Measurements from ENCODE around the gene MEIS2.

Gene MEIS2

GRCh38 chr15:36867436-36867835, 232.9 kb downstream of the MEIS2 start:
- TF ChIP-seq POLR2A (IDR thresholded peaks at IDR 0.05; ENCODE audit: low read length) (no peak), GATA1 (IDR thresholded peaks at IDR 0.05; ENCODE audit: low read depth, low read length) (no peak)
- DNase-seq, result no peak

- no peak for TF ChIP-seq POLR2A (IDR thresholded peaks at IDR 0.05; ENCODE audit: low read length)
- no peak for TF ChIP-seq GATA1 (IDR thresholded peaks at IDR 0.05; ENCODE audit: low read depth, low read length)
- DNase-seq, result no peak
Measured at GRCh38 chr15:36866896-36867295, 233.5 kb downstream of the MEIS2 start.

GRCh38 chr15:36863570-36863969, 236.8 kb downstream of the MEIS2 start:
- TF ChIP-seq POLR2A (IDR thresholded peaks at IDR 0.05; ENCODE audit: low read length) (no peak), GATA1 (IDR thresholded peaks at IDR 0.05; ENCODE audit: low read depth, low read length) (no peak)
- DNase-seq, result no peak

GRCh38 chr15:36860792-36861191, 239.6 kb downstream of the MEIS2 start:
- no peak for DNase-seq
- TF ChIP-seq GATA1 (IDR thresholded peaks at IDR 0.05; ENCODE audit: low read depth, low read length) (no peak), POLR2A (IDR thresholded peaks at IDR 0.05; ENCODE audit: low read length) (no peak)

GRCh38 chr15:36858423-36858822, 241.9 kb downstream of the MEIS2 start:
- DNase-seq, result no peak

GRCh38 chr15:36856339-36856973, 243.9 kb downstream of the MEIS2 start:
- TF ChIP-seq GATA1 (IDR thresholded peaks at IDR 0.05; ENCODE audit: low read depth, low read length), result no peak
- TF ChIP-seq POLR2A (IDR thresholded peaks at IDR 0.05; ENCODE audit: low read length), result no peak
- no peak for DNase-seq

More at GRCh38 chr15:36858423-36858822, 241.9 kb downstream of the MEIS2 start:
- TF ChIP-seq GATA1 (IDR thresholded peaks at IDR 0.05; ENCODE audit: low read depth, low read length), result no peak
- TF ChIP-seq POLR2A (IDR thresholded peaks at IDR 0.05; ENCODE audit: low read length), result no peak

GRCh38 chr15:36850864-36851263, 249.5 kb downstream of the MEIS2 start:
- DNase-seq, result no peak
- TF ChIP-seq POLR2A (IDR thresholded peaks at IDR 0.05; ENCODE audit: low read length), result no peak
- TF ChIP-seq GATA1 (IDR thresholded peaks at IDR 0.05; ENCODE audit: low read depth, low read length), result no peak

- no peak for DNase-seq
- TF ChIP-seq GATA1 (IDR thresholded peaks at IDR 0.05; ENCODE audit: low read depth, low read length), result no peak
- no peak for TF ChIP-seq POLR2A (IDR thresholded peaks at IDR 0.05; ENCODE audit: low read length)
Measured at GRCh38 chr15:36845270-36845669, 255.1 kb downstream of the MEIS2 start.

GRCh38 chr15:36844534-36844998, 255.8 kb downstream of the MEIS2 start:
- no peak for TF ChIP-seq GATA1 (IDR thresholded peaks at IDR 0.05; ENCODE audit: low read depth, low read length)
- no peak for TF ChIP-seq POLR2A (IDR thresholded peaks at IDR 0.05; ENCODE audit: low read length)

GRCh38 chr15:36843822-36844221, 256.5 kb downstream of the MEIS2 start:
- DNase-seq, result no peak

More at GRCh38 chr15:36844534-36844998, 255.8 kb downstream of the MEIS2 start:
- no peak for DNase-seq

GRCh38 chr15:36841193-36841592, 259.2 kb downstream of the MEIS2 start:
- no peak for DNase-seq
- no peak for TF ChIP-seq POLR2A (IDR thresholded peaks at IDR 0.05; ENCODE audit: low read length)
- no peak for TF ChIP-seq GATA1 (IDR thresholded peaks at IDR 0.05; ENCODE audit: low read depth, low read length)

More at GRCh38 chr15:36843822-36844221, 256.5 kb downstream of the MEIS2 start:
- no peak for TF ChIP-seq POLR2A (IDR thresholded peaks at IDR 0.05; ENCODE audit: low read length)
- no peak for TF ChIP-seq GATA1 (IDR thresholded peaks at IDR 0.05; ENCODE audit: low read depth, low read length)
